Measurements from ENCODE around the gene BLTP3B.

BLTP3B gene

GRCh38 chr12:100170313-100170858 lies 27.7 kb upstream of the BLTP3B start:
- H3K36me3 ChIP-seq (ENCODE audit: insufficient read depth, low read length) = peaks cover 11% of the 10 kb centered on the region; the same call in 1 of the 2 replicates
- no peaks in the 10 kb centered on the region for H3K9me2 ChIP-seq (ENCODE audit: low read depth, low read length)
- no peaks in the 10 kb centered on the region for H3F3A ChIP-seq (ENCODE audit: insufficient read depth, low read length)
- H3K4me1 ChIP-seq (ENCODE audit: insufficient read depth, low read length, severe bottlenecking) = no peaks in the 10 kb centered on the region
- H3K27ac ChIP-seq (ENCODE audit: low read depth, low read length, poor library complexity, severe bottlenecking) = no peak overlapping the region
- TF ChIP-seq CTCF (IDR thresholded peaks at IDR 0.05; ENCODE audit: low read length) (no peak), EZH2 (IDR thresholded peaks at IDR 0.05; ENCODE audit: borderline replicate concordance, low read length) (no peak)
- H4K20me1 ChIP-seq (ENCODE audit: insufficient read depth, low read length) = no peaks in the 10 kb centered on the region
- no peaks in the 10 kb centered on the region for H3K27me3 ChIP-seq (ENCODE audit: insufficient read depth, low read length)
- H3K4me3 ChIP-seq (ENCODE audit: low read depth, low read length, poor library complexity, severe bottlenecking) = no peak overlapping the region
- no peak overlapping the region for H3K9ac ChIP-seq (ENCODE audit: low read length)
- no peaks in the 10 kb centered on the region for H3K79me2 ChIP-seq (ENCODE audit: insufficient read depth, low read length)
- no peak overlapping the region for H3K4me2 ChIP-seq (ENCODE audit: low read length)
- no peak overlapping the region for H2AFZ ChIP-seq (ENCODE audit: low read length)
- H3K9me3 ChIP-seq (ENCODE audit: low read length) = no peaks in the 10 kb centered on the region

GRCh38 chr12:100169345-100169744 lies 26.7 kb upstream of the BLTP3B start:
- TF ChIP-seq EZH2 (IDR thresholded peaks at IDR 0.05; ENCODE audit: borderline replicate concordance, low read length) (no peak), CTCF (IDR thresholded peaks at IDR 0.05; ENCODE audit: low read length) (no peak)
- no peak overlapping the region for H2AFZ ChIP-seq (ENCODE audit: low read length)
- H3K9me2 ChIP-seq (ENCODE audit: low read depth, low read length) = no peaks in the 10 kb centered on the region
- H3K4me1 ChIP-seq (ENCODE audit: insufficient read depth, low read length, severe bottlenecking) = peaks cover 1% of the 10 kb centered on the region
- H3K4me3 ChIP-seq (ENCODE audit: low read depth, low read length, poor library complexity, severe bottlenecking) = no peak overlapping the region
- no peak overlapping the region for H3K9ac ChIP-seq (ENCODE audit: low read length)
- no peaks in the 10 kb centered on the region for H3K9me3 ChIP-seq (ENCODE audit: low read length)
- H3K27ac ChIP-seq (ENCODE audit: low read depth, low read length, poor library complexity, severe bottlenecking) = no peak overlapping the region
- H3K4me2 ChIP-seq (ENCODE audit: low read length) = no peak overlapping the region
- no peaks in the 10 kb centered on the region for H3K27me3 ChIP-seq (ENCODE audit: insufficient read depth, low read length)
- H3K79me2 ChIP-seq (ENCODE audit: insufficient read depth, low read length) = no peaks in the 10 kb centered on the region
- H3K36me3 ChIP-seq (ENCODE audit: insufficient read depth, low read length) = 0 out of 2 replicates have a peak, but pooled peaks cover 6% of the 10 kb centered on the region
- H3F3A ChIP-seq (ENCODE audit: insufficient read depth, low read length) = no peaks in the 10 kb centered on the region
- H4K20me1 ChIP-seq (ENCODE audit: insufficient read depth, low read length) = no peaks in the 10 kb centered on the region

GRCh38 chr12:100168562-100168961 lies 25.9 kb upstream of the BLTP3B start:
- H3K79me2 ChIP-seq (ENCODE audit: insufficient read depth, low read length) = no peaks in the 10 kb centered on the region
- peaks cover 7% of the 10 kb centered on the region for H3K4me1 ChIP-seq (ENCODE audit: insufficient read depth, low read length, severe bottlenecking)
- TF ChIP-seq EZH2 (IDR thresholded peaks at IDR 0.05; ENCODE audit: borderline replicate concordance, low read length) (no peak), CTCF (IDR thresholded peaks at IDR 0.05; ENCODE audit: low read length) (no peak)
- no peaks in the 10 kb centered on the region for H3F3A ChIP-seq (ENCODE audit: insufficient read depth, low read length)
- no peak overlapping the region for H3K9ac ChIP-seq (ENCODE audit: low read length)
- no peak overlapping the region for H2AFZ ChIP-seq (ENCODE audit: low read length)
- no peaks in the 10 kb centered on the region for H3K27me3 ChIP-seq (ENCODE audit: insufficient read depth, low read length)
- no peaks in the 10 kb centered on the region for H4K20me1 ChIP-seq (ENCODE audit: insufficient read depth, low read length)
- no peaks in the 10 kb centered on the region for H3K9me3 ChIP-seq (ENCODE audit: low read length)
- H3K9me2 ChIP-seq (ENCODE audit: low read depth, low read length) = no peaks in the 10 kb centered on the region
- H3K27ac ChIP-seq (ENCODE audit: low read depth, low read length, poor library complexity, severe bottlenecking) = no peak overlapping the region
- no peak overlapping the region for H3K4me2 ChIP-seq (ENCODE audit: low read length)
- H3K36me3 ChIP-seq (ENCODE audit: insufficient read depth, low read length) = 0 out of 2 replicates have a peak, but pooled peaks cover 5% of the 10 kb centered on the region
- no peak overlapping the region for H3K4me3 ChIP-seq (ENCODE audit: low read depth, low read length, poor library complexity, severe bottlenecking)
